Cardiac muscle cell (in vitro differentiated cells and primary cell): ENCODE data around the gene HK3. TPM values are rescaled to one million over a fixed set of nuclear protein-coding genes. Genes with fewer than 3 reads are reported as not detected.

Experiments used
- DNase-seq, 2 donors: peaks; one replicate each; pipeline versions ENCODE4 v3.0.0 to v3.0.0-alpha.2; 2010 to 2017; ENCODE audit warnings: low read depth in 1 of 2, low spot score in 1 of 2
- H3K27ac ChIP-seq: fragments of 200-600 bp; sonication (generic); 2 replicates; pipeline ENCODE4 v1.5.1; 2016
- H3K27me3 ChIP-seq: fragments of 200-600 bp; sonication (generic); 2 replicates; pipeline ENCODE4 v1.6.0; 2016; ENCODE audit warnings: control low read depth
- H3K36me3 ChIP-seq: fragments of 200-600 bp; sonication (generic); 2 replicates; pipeline ENCODE4 v1.5.1; 2016; ENCODE audit warnings: control low read depth
- H3K4me1 ChIP-seq: fragments of 200-600 bp; sonication (generic); 2 replicates; pipeline ENCODE4 v1.8.1; 2017; ENCODE audit warnings: low read depth, mild to moderate bottlenecking, mixed run types
- H3K4me3 ChIP-seq: fragments of 200-600 bp; sonication (generic); 2 replicates; pipeline ENCODE4 v1.5.1; 2016; ENCODE audit warnings: mild to moderate bottlenecking
- H3K9me3 ChIP-seq: fragments of 200-600 bp; sonication (generic); 2 replicates; pipeline ENCODE4 v1.5.1; 2017; ENCODE audit warnings: low read depth, mild to moderate bottlenecking, control low read depth
- polyA plus RNA-seq: library from polyadenylated mRNA; unstranded; fragments of >200 nt; fragmentation: Nextera tagmentation; extraction: Ambion mirVana; gene quantifications from 2 replicates; pipeline ENCODE4 v1.2.1, GENCODE V29; 2016
- total RNA-seq: library from RNA; depleted of rRNA; stranded (reverse); fragments of >200 nt; gene quantifications from 2 replicates; pipeline ENCODE4 v1.2.3, GENCODE V29; 2016
- TF ChIP-seq, protein P1 (sequence below): IDR thresholded peaks from 2 replicates; pipeline ENCODE4 v1.5.1; 2012; ENCODE audit warnings: low read depth, mild to moderate bottlenecking, low read length

Gene HK3
- total and polyA plus RNA-seq, 2 experiments from 2014 or later = not detected

DNA sequence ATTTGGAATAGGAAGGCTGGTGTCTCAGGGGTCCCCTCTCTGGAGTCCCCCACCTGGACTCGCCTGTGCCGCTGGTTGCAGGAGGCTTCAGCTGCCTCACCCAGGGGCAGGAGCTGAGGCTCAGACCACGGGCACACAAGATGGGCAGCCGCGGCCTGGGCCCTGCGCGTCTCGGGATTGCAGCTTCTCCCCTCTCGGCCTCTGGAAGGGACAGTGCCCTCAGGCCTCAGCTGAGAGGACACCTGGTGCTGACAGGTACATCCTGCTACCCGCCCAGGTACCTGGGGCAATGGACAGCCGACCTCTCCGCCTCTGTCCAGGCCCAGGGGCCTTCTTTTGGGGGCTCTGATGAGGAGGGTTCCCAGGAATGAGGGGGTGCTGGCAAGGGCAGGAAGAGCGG, 50.5 kb downstream of the HK3 start:
- no peak overlapping the region for H3K4me3 ChIP-seq
- TF ChIP-seq, protein P1, sequence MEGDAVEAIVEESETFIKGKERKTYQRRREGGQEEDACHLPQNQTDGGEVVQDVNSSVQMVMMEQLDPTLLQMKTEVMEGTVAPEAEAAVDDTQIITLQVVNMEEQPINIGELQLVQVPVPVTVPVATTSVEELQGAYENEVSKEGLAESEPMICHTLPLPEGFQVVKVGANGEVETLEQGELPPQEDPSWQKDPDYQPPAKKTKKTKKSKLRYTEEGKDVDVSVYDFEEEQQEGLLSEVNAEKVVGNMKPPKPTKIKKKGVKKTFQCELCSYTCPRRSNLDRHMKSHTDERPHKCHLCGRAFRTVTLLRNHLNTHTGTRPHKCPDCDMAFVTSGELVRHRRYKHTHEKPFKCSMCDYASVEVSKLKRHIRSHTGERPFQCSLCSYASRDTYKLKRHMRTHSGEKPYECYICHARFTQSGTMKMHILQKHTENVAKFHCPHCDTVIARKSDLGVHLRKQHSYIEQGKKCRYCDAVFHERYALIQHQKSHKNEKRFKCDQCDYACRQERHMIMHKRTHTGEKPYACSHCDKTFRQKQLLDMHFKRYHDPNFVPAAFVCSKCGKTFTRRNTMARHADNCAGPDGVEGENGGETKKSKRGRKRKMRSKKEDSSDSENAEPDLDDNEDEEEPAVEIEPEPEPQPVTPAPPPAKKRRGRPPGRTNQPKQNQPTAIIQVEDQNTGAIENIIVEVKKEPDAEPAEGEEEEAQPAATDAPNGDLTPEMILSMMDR = no peak
- H3K36me3 ChIP-seq = no peaks in the 10 kb centered on the region
- no peak overlapping the region for H3K27ac ChIP-seq
- H3K27me3 ChIP-seq = no peaks in the 10 kb centered on the region
- no peak for DNase-seq
- no peaks in the 10 kb centered on the region for H3K4me1 ChIP-seq
- H3K9me3 ChIP-seq = no peaks in the 10 kb centered on the region

DNA sequence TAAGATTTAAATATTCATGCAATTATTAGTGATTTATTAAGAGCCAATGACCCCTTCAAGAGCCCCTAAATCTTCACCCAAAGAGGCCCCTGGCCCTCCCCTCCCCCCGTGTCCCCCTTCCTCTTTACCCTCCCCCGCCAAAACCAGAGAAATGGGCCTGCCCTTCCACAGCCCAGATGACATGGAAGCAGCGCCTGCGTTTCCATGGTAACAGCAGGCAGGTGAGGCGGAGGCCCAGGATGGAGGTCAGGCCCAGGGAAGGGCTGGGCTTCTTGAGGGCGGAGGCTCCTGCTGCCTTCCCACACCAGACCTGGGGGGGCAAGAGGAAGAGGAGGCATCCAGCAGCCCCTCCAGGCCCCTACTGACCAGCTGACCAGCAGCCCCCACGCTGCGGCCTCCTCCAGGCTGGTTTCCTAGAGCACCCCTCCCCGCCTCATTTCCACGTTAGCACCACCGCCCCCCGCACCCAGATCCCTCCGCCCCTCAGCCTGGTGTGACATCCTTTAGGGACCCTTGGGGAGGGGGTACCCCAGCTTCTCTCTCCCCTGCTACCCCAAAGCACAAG, 51.3 kb downstream of the HK3 start:
- no peak for DNase-seq
- Histone ChIP-seq H3K9me3 (no peaks in the 10 kb centered on the region), H3K36me3 (no peaks in the 10 kb centered on the region), H3K27ac (no peak overlapping the region), H3K4me1 (no peaks in the 10 kb centered on the region), H3K4me3 (no peak overlapping the region), H3K27me3 (no peaks in the 10 kb centered on the region)
- TF ChIP-seq, protein P1 = no peak

DNA sequence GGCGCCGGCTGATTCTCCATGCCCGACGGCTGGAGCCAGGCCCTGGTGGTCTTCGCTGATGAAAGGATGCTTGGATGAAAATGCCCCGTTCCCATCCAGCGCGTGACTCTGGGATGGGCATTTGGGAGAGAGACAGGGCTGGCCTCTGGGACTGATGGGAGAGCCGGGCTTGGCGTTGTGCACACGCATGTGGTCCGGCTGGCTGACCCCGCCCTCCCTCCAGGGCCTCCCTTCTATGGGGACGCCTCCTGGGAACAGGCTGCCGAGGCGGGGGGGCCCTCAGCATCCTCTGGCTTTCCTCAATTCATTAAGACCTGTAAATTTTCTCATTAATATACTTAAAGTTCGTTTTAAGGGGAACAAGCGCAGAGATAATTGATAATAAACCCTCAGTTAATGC, 52.0 kb downstream of the HK3 start:
- no peaks in the 10 kb centered on the region for H3K9me3 ChIP-seq
- no peaks in the 10 kb centered on the region for H3K4me1 ChIP-seq
- H3K27ac ChIP-seq = no peak overlapping the region
- H3K36me3 ChIP-seq = no peaks in the 10 kb centered on the region
- no peak for DNase-seq
- TF ChIP-seq, protein P1 = no peak
- H3K4me3 ChIP-seq = no peak overlapping the region
- H3K27me3 ChIP-seq = no peaks in the 10 kb centered on the region

DNA sequence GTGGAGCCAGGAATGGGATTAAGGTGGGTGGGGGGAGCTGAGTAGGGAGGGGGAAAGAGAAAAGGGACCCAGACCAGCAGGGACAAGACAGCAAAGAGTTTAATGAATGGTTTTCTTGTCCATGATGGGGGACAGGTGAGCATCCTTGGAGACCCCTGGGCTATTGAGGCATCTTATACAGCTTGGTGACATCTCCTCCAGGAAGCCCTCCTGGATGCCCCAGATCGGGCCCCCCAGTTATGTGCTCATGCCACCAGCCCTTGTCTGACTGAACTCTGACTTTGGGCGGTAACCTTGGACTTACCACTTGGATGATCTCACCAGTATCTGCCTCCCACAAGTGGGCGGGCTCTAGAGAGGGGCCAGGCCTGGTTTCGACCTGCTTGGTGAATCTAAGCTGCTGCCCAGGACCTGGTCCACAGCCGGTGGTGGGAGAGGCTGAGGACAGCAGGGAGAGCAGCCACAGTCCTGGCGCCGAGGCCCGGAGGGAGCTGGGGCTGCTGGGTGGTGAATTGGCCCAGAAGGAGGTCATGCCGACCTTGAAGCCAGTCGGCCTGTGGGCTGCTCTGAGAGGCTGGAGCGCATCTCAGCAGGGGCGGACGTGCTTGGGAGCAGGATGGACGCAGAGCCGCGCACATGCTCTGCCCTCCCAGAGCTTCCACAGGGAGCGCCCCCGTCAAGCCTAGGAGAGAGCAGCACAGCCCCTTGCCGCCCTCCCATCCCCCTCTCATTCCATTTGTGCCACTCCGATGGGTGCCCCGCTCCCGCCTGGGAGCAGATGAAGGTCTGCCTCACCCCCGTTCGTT, 52.6 kb downstream of the HK3 start:
- H3K27ac ChIP-seq = no peak overlapping the region
- no peak for DNase-seq
- H3K9me3 ChIP-seq = no peaks in the 10 kb centered on the region
- no peak overlapping the region for H3K4me3 ChIP-seq
- TF ChIP-seq, protein P1 = no peak
- no peaks in the 10 kb centered on the region for H3K27me3 ChIP-seq
- H3K36me3 ChIP-seq = no peaks in the 10 kb centered on the region
- no peaks in the 10 kb centered on the region for H3K4me1 ChIP-seq

DNA sequence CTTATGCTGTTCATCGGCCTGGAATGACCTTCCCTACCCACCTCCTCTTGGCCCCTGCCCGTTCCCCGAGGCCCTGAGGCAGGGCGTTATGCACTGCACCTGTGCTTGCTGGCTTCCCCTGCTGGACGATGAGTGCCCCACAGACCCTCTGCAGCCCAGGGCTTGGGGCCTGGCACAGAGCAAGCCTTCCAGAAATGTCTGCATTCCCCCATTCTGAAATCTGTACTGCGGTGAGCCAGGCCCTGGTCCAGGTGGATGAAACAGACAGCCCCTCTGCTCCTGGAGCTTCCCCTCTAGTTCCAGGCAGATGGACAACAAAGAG, 53.8 kb downstream of the HK3 start:
- Histone ChIP-seq H3K4me1 (no peaks in the 10 kb centered on the region), H3K27me3 (no peaks in the 10 kb centered on the region), H3K27ac (no peak overlapping the region)

More for the DNA sequence above, 53.8 kb downstream of the HK3 start:
- TF ChIP-seq, protein P1 = no peak
- Histone ChIP-seq H3K4me3 (no peak overlapping the region), H3K9me3 (no peaks in the 10 kb centered on the region), H3K36me3 (no peaks in the 10 kb centered on the region)
- DNase-seq = no peak
